SK-N-SH (cell line): ENCODE measurements around the gene LRRC36. TPM values are rescaled to one million over a fixed set of nuclear protein-coding genes. Genes with fewer than 3 reads are reported as not detected.

Experiments used
- CTCF ChIA-PET: fragments of 300-600, 350-600 bp; formaldehyde crosslinking; extraction: SDS; loops from one replicate; lab custom pipeline; 2021; lab: Yijun Ruan, JAX
- POLR2A ChIA-PET: fragments of 350-600 bp; sonication (Branson Sonifier 250); formaldehyde crosslinking; extraction: SDS; loops from one replicate; lab custom pipeline; 2020; ENCODE audit warnings: antibody characterized with exemption, inconsistent platforms; lab: Yijun Ruan, JAX
- DNase-seq: peaks from one replicate; pipeline ENCODE4 v3.0.0; 2012
- H2AFZ ChIP-seq: fragments of 200-600 bp; sonication (generic); 2 replicates; pipeline ENCODE4 v1.8.1; 2016; ENCODE audit warnings: antibody characterized with exemption, mild to moderate bottlenecking, low read depth
- H3F3A ChIP-seq: fragments of 200-600 bp; sonication (generic); replicated peaks from 2 replicates; pipeline ENCODE3; 2016; ENCODE audit warnings: antibody characterized with exemption, mild to moderate bottlenecking; ENCODE audit not compliant: insufficient read depth
- H3K27ac ChIP-seq, 2 experiments: fragments of 200-500 bp in 1 of 2; fragments of 200-600 bp in 1 of 2; sonication (Bioruptor generic) in 1 of 2; sonication (generic), shearing (Covaris generic) in 1 of 2; 2 replicates each; pipeline versions ENCODE4 v1.5.1 to v1.6.1; 2014 to 2016; ENCODE audit warnings: low read depth in 2 of 2, inconsistent platforms in 1 of 2, low read length in 1 of 2, mild to moderate bottlenecking in 1 of 2, mixed read lengths in 1 of 2
- H3K27me3 ChIP-seq: fragments of 200-600 bp; sonication (generic), shearing (Covaris generic); 2 replicates; pipeline ENCODE4 v1.6.1; 2016; ENCODE audit warnings: mixed run types; ENCODE audit not compliant: insufficient read depth
- H3K36me3 ChIP-seq, 2 experiments: fragments of 200-500 bp in 1 of 2; fragments of 200-600 bp in 1 of 2; sonication (Bioruptor generic) in 1 of 2; sonication (generic) in 1 of 2; replicated peaks in 1 of 2; 2 replicates each; pipeline versions ENCODE3 to v1.5.1; 2014 to 2016; ENCODE audit warnings: low read length in 1 of 2, mild to moderate bottlenecking in 1 of 2; ENCODE audit not compliant: insufficient read depth in 2 of 2, control insufficient read depth in 1 of 2
- H3K4me1 ChIP-seq, 2 experiments: fragments of 200-500 bp in 1 of 2; fragments of 200-600 bp in 1 of 2; sonication (Bioruptor generic) in 1 of 2; sonication (generic), shearing (Covaris generic) in 1 of 2; 2 replicates each; pipeline versions ENCODE4 v1.5.1 to v1.6.1; 2014 to 2016; ENCODE audit warnings: low read depth in 1 of 2, low read length in 1 of 2, mixed run types in 1 of 2; ENCODE audit not compliant: insufficient read depth in 2 of 2, control insufficient read depth in 1 of 2
- H3K4me2 ChIP-seq: fragments of 200-600 bp; sonication (generic), shearing (Covaris generic); 2 replicates; pipeline ENCODE4 v1.6.1; 2017; ENCODE audit warnings: mixed run types
- H3K4me3 ChIP-seq, 2 experiments: fragments of 200-500 bp in 1 of 2; fragments of 200-600 bp in 1 of 2; sonication (Bioruptor generic) in 1 of 2; sonication (generic), shearing (Covaris generic) in 1 of 2; 2 replicates each; pipeline versions ENCODE4 v1.5.1 to v1.8.1; 2014 to 2016; ENCODE audit warnings: low read depth in 2 of 2, inconsistent platforms in 1 of 2, low read length in 1 of 2, mild to moderate bottlenecking in 1 of 2, mixed read lengths in 1 of 2, moderate library complexity in 1 of 2
- H3K79me2 ChIP-seq: fragments of 200-600 bp; sonication (generic); 2 replicates; pipeline ENCODE4 v1.8.1; 2017; ENCODE audit warnings: mild to moderate bottlenecking; ENCODE audit not compliant: insufficient read depth
- H3K9ac ChIP-seq: fragments of 200-600 bp; sonication (generic); 2 replicates; pipeline ENCODE4 v1.6.1; 2017; ENCODE audit warnings: mixed run types
- H3K9me2 ChIP-seq: fragments of 200-600 bp; sonication (generic); 2 replicates; pipeline ENCODE4 v1.6.1; 2017; ENCODE audit warnings: mixed run types
- H3K9me3 ChIP-seq: fragments of 200-600 bp; sonication (generic); 2 replicates; pipeline ENCODE4 v1.6.1; 2017; ENCODE audit warnings: mixed run types, mild to moderate bottlenecking, moderate library complexity
- H4K20me1 ChIP-seq: fragments of 200-600 bp; sonication (generic); 2 replicates; pipeline ENCODE4 v1.6.1; 2017; ENCODE audit warnings: mild to moderate bottlenecking, mixed run types; ENCODE audit not compliant: insufficient read depth
- CTCF ChIP-seq: fragments of 200-600 bp; sonication (generic); IDR thresholded peaks from 2 replicates; pipeline ENCODE4 v1.6.1; 2017; ENCODE audit warnings: antibody characterized with exemption, mild to moderate bottlenecking, moderate library complexity
- EP300 ChIP-seq, 2 experiments: IDR thresholded peaks; 2 replicates each; pipeline versions ENCODE4 v1.4.0 to v1.6.1; 2012; ENCODE audit warnings: borderline replicate concordance in 1 of 2, low read depth in 1 of 2, low read length in 1 of 2
- FOXJ3 ChIP-seq: sonication (generic); formaldehyde crosslinking; IDR thresholded peaks from 2 replicates; pipeline ENCODE4 v1.5.1; 2020; ENCODE audit warnings: mild to moderate bottlenecking, missing genetic modification reagents
- IRF3 ChIP-seq: fragments of 150-350 bp; IDR thresholded peaks from 2 replicates; pipeline ENCODE4 v1.6.1; 2016; ENCODE audit warnings: mild to moderate bottlenecking, low read depth, low read length
- JUND ChIP-seq: IDR thresholded peaks from 2 replicates; pipeline ENCODE4 v1.4.0; 2012
- MXI1 ChIP-seq: IDR thresholded peaks from 2 replicates; pipeline ENCODE4 v1.6.1; 2012; ENCODE audit warnings: mild to moderate bottlenecking, low read depth, low read length, improper control_type of control experiment
- NRF1 ChIP-seq: IDR thresholded peaks from 2 replicates; pipeline ENCODE4 v1.6.1; 2012; ENCODE audit warnings: low read depth, mild to moderate bottlenecking, low read length
- POLR2AphosphoS5 ChIP-seq: IDR thresholded peaks from 2 replicates; pipeline ENCODE4 v1.6.1; 2012; ENCODE audit warnings: low read depth, low read length
- RAD21 ChIP-seq: IDR thresholded peaks from 2 replicates; pipeline ENCODE4 v1.6.1; 2012; ENCODE audit warnings: mild to moderate bottlenecking, low read length
- RXRA ChIP-seq: IDR thresholded peaks from 2 replicates; pipeline ENCODE4 v1.4.0; 2012; ENCODE audit warnings: low read depth, mild to moderate bottlenecking, borderline replicate concordance
- SIN3A ChIP-seq: IDR thresholded peaks from 2 replicates; pipeline ENCODE4 v1.6.1; 2012; ENCODE audit warnings: low read depth, mild to moderate bottlenecking, low read length, moderate library complexity, borderline replicate concordance
- SMC3 ChIP-seq: IDR thresholded peaks from 2 replicates; pipeline ENCODE4 v1.6.1; 2012; ENCODE audit warnings: low read depth, low read length, improper control_type of control experiment
- ZBTB33 ChIP-seq: IDR thresholded peaks from 2 replicates; pipeline ENCODE4 v1.4.0; 2012; ENCODE audit warnings: low read depth, borderline replicate concordance
- WGBS: methylation state at CpG from one replicate; pipeline ENCODE4 v1.1.6; 2017; ENCODE audit warnings: low lambda C conversion rate; 5-methylcytosine and 5-hydroxymethylcytosine counted together
- polyA plus RNA-seq, 3 experiments: library from polyadenylated mRNA; depleted of rRNA; stranded (reverse); fragments of >200 nt; gene quantifications; 2 replicates each; pipeline ENCODE4 v1.2.3, GENCODE V29; 2012
- TF ChIP-seq, protein P1 (sequence below): IDR thresholded peaks from 2 replicates; pipeline ENCODE4 v1.6.1; 2012; ENCODE audit warnings: mild to moderate bottlenecking, low read depth, low read length, moderate library complexity
- TF ChIP-seq, protein P2 (sequence below): IDR thresholded peaks from 2 replicates; pipeline ENCODE4 v1.4.0; 2012; ENCODE audit warnings: low read depth

LRRC36 gene
- polyA plus RNA-seq, 1 of the 3 experiments (the other 2 are of a cell fraction) = 0.92 TPM

GRCh38 chr16:67431775-67432505, 105.3 kb downstream of the LRRC36 start (continued):
- TF ChIP-seq, protein P1, sequence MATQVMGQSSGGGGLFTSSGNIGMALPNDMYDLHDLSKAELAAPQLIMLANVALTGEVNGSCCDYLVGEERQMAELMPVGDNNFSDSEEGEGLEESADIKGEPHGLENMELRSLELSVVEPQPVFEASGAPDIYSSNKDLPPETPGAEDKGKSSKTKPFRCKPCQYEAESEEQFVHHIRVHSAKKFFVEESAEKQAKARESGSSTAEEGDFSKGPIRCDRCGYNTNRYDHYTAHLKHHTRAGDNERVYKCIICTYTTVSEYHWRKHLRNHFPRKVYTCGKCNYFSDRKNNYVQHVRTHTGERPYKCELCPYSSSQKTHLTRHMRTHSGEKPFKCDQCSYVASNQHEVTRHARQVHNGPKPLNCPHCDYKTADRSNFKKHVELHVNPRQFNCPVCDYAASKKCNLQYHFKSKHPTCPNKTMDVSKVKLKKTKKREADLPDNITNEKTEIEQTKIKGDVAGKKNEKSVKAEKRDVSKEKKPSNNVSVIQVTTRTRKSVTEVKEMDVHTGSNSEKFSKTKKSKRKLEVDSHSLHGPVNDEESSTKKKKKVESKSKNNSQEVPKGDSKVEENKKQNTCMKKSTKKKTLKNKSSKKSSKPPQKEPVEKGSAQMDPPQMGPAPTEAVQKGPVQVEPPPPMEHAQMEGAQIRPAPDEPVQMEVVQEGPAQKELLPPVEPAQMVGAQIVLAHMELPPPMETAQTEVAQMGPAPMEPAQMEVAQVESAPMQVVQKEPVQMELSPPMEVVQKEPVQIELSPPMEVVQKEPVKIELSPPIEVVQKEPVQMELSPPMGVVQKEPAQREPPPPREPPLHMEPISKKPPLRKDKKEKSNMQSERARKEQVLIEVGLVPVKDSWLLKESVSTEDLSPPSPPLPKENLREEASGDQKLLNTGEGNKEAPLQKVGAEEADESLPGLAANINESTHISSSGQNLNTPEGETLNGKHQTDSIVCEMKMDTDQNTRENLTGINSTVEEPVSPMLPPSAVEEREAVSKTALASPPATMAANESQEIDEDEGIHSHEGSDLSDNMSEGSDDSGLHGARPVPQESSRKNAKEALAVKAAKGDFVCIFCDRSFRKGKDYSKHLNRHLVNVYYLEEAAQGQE = no peak
- no peak for TF ChIP-seq NRF1

GRCh38 chr16:67432506-67432890, 105.9 kb downstream of the LRRC36 start:
- Histone ChIP-seq H3K9me2 (no peaks in the 10 kb centered on the region), H3K4me2 (no peak overlapping the region), H3K36me3 (peaks cover 2 to 4% of the 10 kb centered on the region in 2 experiments), H3K4me1 (peaks cover 0 to 12% of the 10 kb centered on the region in 2 experiments; a peak in 1 of 4 replicates), H3F3A (no peaks in the 10 kb centered on the region), H3K27ac (no peak overlapping the region), H3K9ac (no peak overlapping the region), H3K9me3 (no peaks in the 10 kb centered on the region), H3K27me3 (no peaks in the 10 kb centered on the region; the same call in 1 of the 2 replicates), H3K4me3 (no peak overlapping the region), H4K20me1 (no peaks in the 10 kb centered on the region), H3K79me2 (no peaks in the 10 kb centered on the region), H2AFZ (no peak overlapping the region)
- ChIA-PET POLR2A (interaction anchor here (0.8 kb wide), 1 partner anchor 9 kb away, joined by 3 read pairs; no protein-coding TSS in a partner anchor), CTCF (interaction anchor here (0.9 to 3.1 kb wide), 7 partner anchors 15 to 105 kb away, joined by 3 to 16 read pairs (median 6); partner anchors contain the start of genes ATP6V0D1, LRRC36 and ZDHHC1)
- no peak for DNase-seq
- TF ChIP-seq FOXJ3 (CRISPR knock-in tag) = no peak
- TF ChIP-seq ZBTB33 = no peak
- no peak for TF ChIP-seq MXI1
- no peak for TF ChIP-seq JUND
- TF ChIP-seq, protein P1 = no peak
- TF ChIP-seq EP300 (IDR thresholded peaks at IDR 0.05; ENCODE audit: borderline replicate concordance in 1 of 2, low read depth in 1 of 2, low read length in 1 of 2) = no peak
- TF ChIP-seq IRF3 = no peak
- TF ChIP-seq CTCF = no peak
- TF ChIP-seq RAD21 = no peak
- no peak for TF ChIP-seq POLR2AphosphoS5
- TF ChIP-seq, protein P2, sequence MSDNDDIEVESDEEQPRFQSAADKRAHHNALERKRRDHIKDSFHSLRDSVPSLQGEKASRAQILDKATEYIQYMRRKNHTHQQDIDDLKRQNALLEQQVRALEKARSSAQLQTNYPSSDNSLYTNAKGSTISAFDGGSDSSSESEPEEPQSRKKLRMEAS = no peak
- no peak for TF ChIP-seq SMC3
- TF ChIP-seq RXRA = no peak
- no peak for TF ChIP-seq SIN3A
- 100% methylated on average over 3 of the region's 5 CpGs for WGBS
